Measurements from ENCODE around the gene F2RL2.
"Not testable (repeated sequence)": the region's sequence is repeated elsewhere in the genome, so short reads cannot be mapped to it uniquely, and the experiment has no call there.

The F2RL2 gene

GRCh38 chr5:76617675-76618074, 5.5 kb downstream of the F2RL2 start:
- DNase-seq: no peak

GRCh38 chr5:76617229-76617628, 6.0 kb downstream of the F2RL2 start:
- DNase-seq: no peak

GRCh38 chr5:76616206-76616605, 7.0 kb downstream of the F2RL2 start:
- DNase-seq: no peak

- DNase-seq: no peak
Measured at GRCh38 chr5:76615759-76616158, 7.4 kb downstream of the F2RL2 start.

GRCh38 chr5:76612942-76613341, 10.3 kb downstream of the F2RL2 start:
- DNase-seq: no peak

- DNase-seq: no peak
Measured at GRCh38 chr5:76610196-76610595, 13.0 kb downstream of the F2RL2 start.

- no peak for DNase-seq
Measured at GRCh38 chr5:76608833-76609232, 14.4 kb downstream of the F2RL2 start.

GRCh38 chr5:76607353-76607871, 15.8 kb downstream of the F2RL2 start:
- no peak for DNase-seq

- DNase-seq: no peak
Measured at GRCh38 chr5:76606701-76607100, 16.5 kb downstream of the F2RL2 start.

- no peak for DNase-seq
Measured at GRCh38 chr5:76604838-76605237, 18.4 kb downstream of the F2RL2 start.

GRCh38 chr5:76603991-76604390, 19.2 kb downstream of the F2RL2 start:
- DNase-seq: not testable (repeated sequence)

GRCh38 chr5:76602094-76602726, 21.0 kb downstream of the F2RL2 start:
- no peak for DNase-seq

- no peak for DNase-seq
Measured at GRCh38 chr5:76601470-76601869, 21.7 kb downstream of the F2RL2 start.

GRCh38 chr5:76600716-76601115, 22.5 kb downstream of the F2RL2 start:
- no peak for DNase-seq

- no peak for DNase-seq
Measured at GRCh38 chr5:76598531-76598930, 24.7 kb downstream of the F2RL2 start.

- DNase-seq: no peak
Measured at GRCh38 chr5:76595755-76596481, 27.3 kb downstream of the F2RL2 start.

GRCh38 chr5:76594107-76594506, 29.1 kb downstream of the F2RL2 start:
- no peak for DNase-seq

- no peak for DNase-seq
Measured at GRCh38 chr5:76592692-76593091, 30.5 kb downstream of the F2RL2 start.

- no peak for DNase-seq
Measured at GRCh38 chr5:76591366-76591765, 31.8 kb downstream of the F2RL2 start.

- no peak for DNase-seq
Measured at GRCh38 chr5:76590027-76590426, 33.2 kb downstream of the F2RL2 start.

GRCh38 chr5:76586531-76586930, 36.7 kb downstream of the F2RL2 start:
- no peak for DNase-seq

GRCh38 chr5:76585783-76586217, 37.4 kb downstream of the F2RL2 start:
- no peak for DNase-seq

- no peak for DNase-seq
Measured at GRCh38 chr5:76583163-76584047, 39.8 kb downstream of the F2RL2 start.
